ENCODE measurements around the gene CSRNP3.

Gene CSRNP3

DNA sequence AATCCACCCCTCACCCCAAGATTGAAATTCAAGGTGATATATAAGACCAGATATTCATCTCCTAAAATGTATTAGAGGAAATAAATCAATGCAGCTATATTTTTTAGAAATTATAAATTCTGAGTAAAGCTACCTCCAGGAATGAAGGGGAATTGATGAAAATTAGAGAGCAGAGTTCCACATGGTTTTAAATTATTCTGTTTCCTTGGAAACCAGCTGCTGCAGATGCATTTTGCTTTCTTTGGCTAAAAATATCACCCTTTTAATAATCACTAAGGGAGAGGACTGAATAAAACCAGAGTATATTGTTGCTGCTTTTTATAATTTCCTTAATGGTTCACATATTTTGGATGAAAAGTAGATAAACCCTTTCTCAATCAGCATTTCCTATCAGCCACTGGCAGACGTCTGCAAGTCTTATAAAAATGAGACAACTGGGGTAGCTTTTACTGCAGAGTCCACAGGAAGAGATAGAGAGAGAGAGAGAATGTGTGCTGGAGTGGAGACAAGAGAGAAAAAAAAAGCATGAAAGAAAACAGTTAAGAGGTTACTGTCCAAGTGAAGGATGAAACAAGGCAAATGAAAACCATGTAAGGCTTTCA lies 2.0 kb downstream of the CSRNP3 start:
- FAIRE-seq = peak; percentile 61

DNA sequence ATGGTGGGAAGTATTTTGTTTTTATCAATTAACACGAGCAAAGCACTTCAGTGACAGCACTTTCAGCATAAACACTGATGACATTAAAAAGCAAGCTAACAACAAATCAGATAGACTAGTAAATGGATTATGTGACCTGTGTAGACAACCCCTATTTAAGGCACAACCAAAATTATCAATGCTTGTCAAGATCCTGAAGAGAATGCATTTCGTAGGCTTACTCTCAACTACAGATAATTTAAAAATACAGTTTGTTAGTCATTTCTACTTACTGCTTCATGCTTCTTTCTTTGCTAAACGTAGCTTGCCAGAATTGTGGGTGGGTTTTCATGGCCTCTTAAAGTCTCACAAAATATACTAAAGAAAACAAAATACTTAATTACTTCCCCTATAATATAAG lies 3.4 kb downstream of the CSRNP3 start:
- FAIRE-seq = no peak

GRCh38 chr2:165474619-165475276 lies 5.2 kb downstream of the CSRNP3 start:
- no peak for FAIRE-seq

DNA sequence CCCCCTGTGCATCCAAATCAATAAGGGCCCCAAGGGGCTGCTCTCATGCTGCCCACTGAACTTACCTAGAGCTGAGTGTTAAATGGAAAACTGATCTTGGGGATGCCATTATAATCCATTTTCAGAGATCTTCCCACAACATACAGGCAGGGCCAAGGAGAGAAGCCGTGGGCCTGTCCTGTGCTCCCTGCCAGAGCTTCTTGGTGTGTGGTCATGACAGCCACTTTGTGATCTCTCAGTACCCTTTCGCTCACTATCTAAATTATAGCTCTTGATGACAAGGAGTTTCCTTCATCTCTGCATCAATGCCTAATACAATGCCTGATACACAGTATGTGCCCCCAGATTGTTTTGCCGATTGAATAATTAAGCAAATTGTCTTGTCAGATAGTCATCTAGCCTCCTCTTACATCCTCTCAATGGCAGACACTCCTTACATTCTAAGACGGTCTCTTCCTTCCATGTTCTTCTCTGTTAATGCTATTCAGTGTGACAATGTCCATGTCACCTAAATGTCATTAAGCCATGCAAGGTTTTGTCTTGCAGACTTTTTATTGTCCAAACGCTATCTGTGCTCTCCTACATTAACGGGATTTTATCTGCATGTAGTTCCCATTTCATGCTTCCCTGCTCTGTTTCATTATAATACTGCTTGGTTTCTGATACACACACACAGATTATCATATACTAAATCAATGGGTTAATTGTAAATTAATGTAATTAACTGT lies 5.9 kb downstream of the CSRNP3 start:
- FAIRE-seq = no peak

DNA sequence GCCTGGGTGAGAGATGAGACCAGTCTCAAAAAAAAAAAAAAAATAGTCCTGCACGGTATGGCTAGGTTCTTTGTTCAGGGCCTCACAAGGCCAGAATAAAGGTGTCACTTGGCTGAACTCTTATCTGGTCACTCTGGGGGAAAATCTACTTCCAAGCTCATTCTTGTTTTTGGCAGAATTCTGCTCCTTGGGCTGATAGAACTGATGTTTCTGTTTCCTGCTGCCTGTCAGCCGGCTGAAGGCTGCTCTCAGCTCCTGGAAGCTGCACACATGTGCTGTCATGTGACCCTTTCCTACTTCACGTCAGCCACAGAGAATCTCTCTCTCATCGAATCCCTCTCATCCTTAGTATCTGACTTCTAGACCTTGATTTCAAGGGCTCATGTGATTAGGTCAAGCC lies 10.4 kb downstream of the CSRNP3 start:
- FAIRE-seq = no peak

GRCh38 chr2:165494573-165494972 lies 25.1 kb downstream of the CSRNP3 start:
- no peak for FAIRE-seq

DNA sequence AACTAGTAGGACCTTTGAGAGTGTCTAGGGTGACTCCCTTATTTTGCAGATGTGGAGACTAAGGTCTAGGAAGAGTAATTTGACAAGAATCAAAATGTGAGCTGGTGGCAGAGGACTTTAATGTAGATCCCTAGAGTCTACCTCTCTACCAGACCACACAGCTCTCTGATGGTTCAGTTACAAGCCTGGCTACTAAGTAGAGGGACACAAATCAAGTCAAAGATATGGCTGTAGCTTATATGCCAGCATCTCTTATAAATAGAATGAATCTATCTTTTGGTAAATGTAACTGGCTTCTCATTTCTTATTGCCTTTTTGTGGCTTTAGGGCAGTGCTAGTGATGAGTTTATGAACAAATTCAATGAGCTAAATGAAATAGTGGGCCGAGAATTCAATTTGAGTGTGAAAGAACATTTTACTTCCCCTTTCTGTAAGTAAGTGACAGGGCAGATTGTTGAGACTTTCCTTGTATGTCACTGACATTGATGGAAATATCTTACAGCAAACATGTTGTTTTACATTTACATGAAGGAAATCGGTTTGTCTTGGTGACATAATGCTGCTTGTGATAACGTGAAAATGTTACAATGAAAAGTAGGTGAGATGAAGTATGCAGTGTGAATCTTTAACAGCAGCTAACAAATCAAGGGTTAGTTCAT lies 28.3 kb downstream of the CSRNP3 start:
- no peak for FAIRE-seq

DNA sequence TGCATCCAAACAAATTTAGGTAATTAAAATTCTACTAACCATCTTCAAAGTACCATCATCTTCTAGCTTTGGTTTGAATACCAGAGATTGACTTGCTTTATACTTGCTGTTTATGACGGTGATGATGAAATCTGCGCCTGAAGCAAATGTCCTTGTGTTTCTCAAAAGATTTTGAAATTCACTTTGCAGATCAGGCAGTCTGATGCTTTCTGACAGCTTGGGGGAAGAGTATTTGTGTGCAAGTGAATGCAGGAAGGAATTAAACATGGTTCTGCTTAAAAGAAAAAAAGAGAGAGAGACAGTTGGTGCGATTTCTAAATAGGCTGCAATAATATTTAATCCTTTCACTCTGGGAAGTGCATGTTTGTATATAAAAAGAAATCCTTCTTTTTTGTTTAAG lies 29.6 kb downstream of the CSRNP3 start:
- FAIRE-seq = no peak

- FAIRE-seq = no peak
Measured at GRCh38 chr2:165500001-165500400, 30.5 kb downstream of the CSRNP3 start.

DNA sequence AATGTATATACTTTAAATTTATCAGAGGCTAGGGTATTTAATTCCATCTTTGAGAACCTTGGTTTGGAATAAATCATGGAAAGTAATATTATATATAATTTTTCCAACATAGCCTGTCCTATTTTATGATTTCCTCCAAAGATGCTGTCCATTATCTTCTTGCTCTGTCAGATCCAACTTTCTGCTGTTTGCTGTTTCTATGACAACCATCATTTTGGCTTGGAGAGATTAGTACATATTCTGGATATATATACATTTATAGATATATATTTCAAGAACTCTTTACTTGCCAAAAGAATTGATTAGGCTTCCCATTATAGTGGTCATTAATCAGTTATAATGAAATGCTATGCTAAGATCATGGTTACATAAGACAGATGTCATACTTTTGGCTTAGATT lies 31.3 kb downstream of the CSRNP3 start:
- FAIRE-seq = no peak

DNA sequence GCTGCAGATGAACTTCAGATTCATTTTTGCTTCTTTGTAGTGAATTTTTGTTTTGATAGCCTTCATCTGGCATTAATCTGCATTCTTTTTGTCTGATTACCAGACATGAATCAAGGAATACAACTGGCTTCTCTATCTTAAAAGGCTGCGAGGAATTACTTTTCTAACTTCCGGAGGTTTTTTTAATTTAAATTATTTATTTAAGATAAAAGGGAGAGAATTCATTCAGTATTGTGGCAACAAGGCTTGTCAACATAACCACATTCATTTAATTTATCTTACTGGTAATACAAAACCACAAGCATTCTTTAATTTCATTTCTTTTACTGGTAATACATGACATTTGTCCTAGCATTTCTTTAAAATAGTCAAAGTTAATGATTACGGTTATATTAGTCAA lies 36.0 kb downstream of the CSRNP3 start:
- peak; percentile 57 for FAIRE-seq

DNA sequence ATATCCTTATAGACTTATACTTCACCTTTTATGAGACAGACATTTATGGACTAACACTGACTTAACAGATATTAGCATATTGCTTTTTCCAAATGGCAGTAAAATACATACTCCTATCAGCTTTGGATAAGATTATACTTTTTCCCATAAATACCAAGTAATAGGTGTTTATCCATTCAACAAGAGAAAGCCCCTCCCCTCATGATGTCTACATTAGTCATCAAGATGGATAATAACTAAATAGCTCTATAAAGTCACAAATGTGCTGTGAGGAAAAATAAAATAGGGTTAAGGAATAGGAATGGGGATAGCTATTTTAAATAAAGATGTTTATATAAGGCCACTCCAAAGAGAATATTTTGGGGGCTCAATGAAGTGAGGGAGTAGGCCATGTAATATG lies 39.4 kb downstream of the CSRNP3 start:
- no peak for FAIRE-seq

DNA sequence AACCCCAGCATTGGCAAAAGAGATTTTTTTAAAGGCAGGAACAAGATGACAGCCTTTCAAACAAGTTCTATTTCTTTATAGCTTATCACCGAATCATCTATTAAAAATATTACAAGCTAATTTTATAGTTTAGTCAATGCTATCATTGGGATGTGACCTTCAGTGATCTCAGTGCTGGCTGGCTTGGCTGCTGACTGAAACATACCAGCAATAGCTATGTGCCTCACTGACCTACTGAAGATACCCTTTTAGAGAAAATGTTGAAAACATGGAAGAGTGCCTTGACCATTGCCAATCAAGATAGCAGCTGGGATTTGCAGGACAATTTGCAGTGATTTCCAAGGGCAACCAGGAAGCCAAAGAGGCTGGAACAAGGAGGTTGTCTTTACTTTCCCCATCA lies 44.0 kb downstream of the CSRNP3 start:
- no peak for FAIRE-seq

- FAIRE-seq = no peak
Measured at GRCh38 chr2:165518611-165519010, 49.1 kb downstream of the CSRNP3 start.

GRCh38 chr2:165522719-165523118 lies 53.2 kb downstream of the CSRNP3 start:
- FAIRE-seq = no peak

GRCh38 chr2:165524720-165525119 lies 55.2 kb downstream of the CSRNP3 start:
- no peak for FAIRE-seq

DNA sequence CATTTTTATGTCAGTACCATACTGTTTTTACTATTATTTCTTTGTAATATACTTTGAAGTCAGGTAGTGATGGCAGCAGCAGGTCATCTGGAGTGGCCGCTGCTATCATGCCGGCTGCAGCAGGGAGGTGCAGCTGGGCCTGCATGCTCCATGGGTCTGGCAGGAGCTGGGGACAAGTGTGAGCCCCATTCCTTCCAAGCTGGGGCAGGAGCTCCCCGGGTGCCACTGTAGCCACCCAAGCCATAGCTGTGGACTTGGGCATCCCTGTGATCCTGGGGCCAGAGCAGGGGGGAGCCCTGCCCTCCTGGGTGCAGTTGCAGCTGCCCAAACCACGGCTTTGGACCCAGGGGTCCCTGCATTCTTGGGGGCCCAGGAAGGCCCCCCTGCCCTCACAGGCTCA lies 59.2 kb downstream of the CSRNP3 start:
- FAIRE-seq = no peak

DNA sequence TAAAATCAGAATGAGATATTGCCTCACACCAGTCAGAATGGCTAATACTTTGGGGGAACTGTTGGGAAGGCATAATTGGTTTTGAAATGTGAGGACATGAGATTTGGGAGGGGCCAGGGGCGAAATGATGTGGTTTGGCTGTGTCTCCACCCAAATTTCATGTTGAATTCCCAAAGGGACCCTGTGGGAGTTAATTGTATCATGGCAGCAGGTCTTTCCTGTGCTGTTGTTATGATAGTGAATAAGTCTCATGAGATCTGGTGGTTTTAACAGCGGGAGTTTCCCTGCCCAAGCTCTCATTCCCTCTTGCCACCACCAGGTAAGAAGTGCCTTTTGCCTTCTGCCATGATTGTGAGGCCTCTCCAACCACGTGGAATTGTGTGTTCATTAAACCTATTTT lies 59.6 kb downstream of the CSRNP3 start:
- FAIRE-seq = no peak

- no peak for FAIRE-seq
Measured at GRCh38 chr2:165533331-165533730, 63.8 kb downstream of the CSRNP3 start.

DNA sequence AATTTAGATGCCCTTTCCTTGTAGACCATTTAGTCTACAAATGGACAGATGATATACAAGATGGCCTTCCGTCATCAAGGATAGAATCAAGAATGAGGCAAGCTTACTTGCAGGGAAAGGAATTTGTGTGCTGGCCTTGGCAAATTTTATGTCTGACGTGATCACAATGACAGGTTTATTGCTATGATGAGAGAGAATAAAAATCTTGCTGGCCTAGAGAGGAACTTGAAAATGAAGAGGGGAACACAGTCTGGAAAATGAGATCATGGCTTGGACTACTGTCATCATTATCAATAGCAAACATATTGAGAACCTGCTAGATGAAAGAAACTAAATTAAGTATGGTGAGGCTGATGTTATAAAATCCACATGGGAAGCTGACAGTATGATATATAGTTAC lies 66.0 kb downstream of the CSRNP3 start:
- no peak for FAIRE-seq

GRCh38 chr2:165536851-165537499 lies 67.5 kb downstream of the CSRNP3 start:
- FAIRE-seq = no peak

- no peak for FAIRE-seq
Measured at GRCh38 chr2:165539985-165540384, 70.5 kb downstream of the CSRNP3 start.

- FAIRE-seq = no peak
Measured at GRCh38 chr2:165544897-165545296, 75.4 kb downstream of the CSRNP3 start.

All from endometrium (tissue), 2 donors.